HG02943 (cell line): ENCODE results near the gene USO1.
"Not testable (repeated sequence)": the region's sequence is repeated elsewhere in the genome, so short reads cannot be mapped to it uniquely, and the experiment has no call there.

Experiments used
- ATAC-seq: cut with Tn5 transposase; IDR thresholded peaks from one replicate; pipeline ENCODE4 v1.9.1; 2021; ENCODE audit warnings: mild to moderate bottlenecking, low read depth, moderate library complexity; ENCODE audit not compliant: unreplicated experiment

Gene USO1

DNA sequence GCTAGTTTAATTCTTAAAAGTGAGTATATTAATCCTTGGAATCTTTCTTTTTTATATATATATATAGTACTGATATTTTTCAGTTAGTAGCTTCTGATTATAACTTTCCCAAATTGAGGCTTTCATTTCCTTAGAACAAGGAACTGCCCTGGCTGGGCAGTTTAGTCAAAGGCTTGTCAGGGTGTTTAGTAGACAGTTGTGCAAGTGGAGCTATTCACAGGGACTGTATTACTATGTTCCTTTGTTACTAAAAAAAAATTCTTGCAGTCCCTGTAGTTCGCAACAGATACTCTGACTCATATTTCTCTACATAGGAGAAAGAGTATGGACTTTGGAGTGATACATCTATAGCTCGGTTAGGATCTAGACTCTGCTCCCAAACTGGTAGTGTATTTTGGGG lies 20.8 kb downstream of the USO1 start:
- no peak for ATAC-seq

DNA sequence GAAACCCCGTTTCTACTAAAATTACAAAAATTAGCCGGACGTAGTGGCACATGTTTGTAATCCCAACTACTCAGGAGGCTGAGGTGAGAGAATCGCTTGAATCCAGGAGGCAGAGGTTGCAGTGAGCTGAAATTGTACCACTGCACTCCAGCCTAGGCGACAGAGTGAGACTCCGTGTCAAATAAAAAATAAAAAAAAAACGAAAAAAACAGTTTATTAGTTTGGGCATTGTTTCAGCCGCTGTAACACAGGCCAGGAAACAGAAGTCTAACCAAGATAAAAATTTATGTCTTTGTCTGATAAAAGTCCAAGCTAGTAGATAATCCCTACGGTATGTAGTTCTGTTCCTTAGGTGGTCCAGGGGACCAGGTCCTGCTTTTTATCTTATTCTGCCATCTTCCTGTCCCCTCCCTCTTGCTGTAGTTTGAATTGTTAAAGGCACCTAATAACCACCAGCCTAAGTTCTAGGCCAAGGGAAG lies 21.4 kb downstream of the USO1 start:
- ATAC-seq = no peak

DNA sequence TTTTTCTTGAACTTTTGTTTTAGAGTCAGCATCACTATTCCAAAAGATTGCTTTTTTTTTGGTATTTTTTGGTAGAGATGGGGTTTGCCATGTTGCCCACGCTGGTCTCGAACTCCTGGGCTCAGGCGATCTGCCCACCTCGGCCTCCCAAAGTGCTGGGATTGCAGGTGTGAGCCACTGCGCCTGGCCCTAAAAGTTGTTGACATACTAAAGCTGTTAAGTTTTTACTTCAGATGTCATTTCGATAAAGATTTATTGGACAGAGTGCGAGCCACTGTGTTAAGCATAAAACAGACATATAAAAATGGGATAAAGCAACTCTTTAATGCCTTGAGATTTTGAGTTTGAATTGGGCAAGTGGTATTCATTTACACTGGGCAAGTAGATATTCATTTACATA lies 28.3 kb downstream of the USO1 start:
- no peak for ATAC-seq

DNA sequence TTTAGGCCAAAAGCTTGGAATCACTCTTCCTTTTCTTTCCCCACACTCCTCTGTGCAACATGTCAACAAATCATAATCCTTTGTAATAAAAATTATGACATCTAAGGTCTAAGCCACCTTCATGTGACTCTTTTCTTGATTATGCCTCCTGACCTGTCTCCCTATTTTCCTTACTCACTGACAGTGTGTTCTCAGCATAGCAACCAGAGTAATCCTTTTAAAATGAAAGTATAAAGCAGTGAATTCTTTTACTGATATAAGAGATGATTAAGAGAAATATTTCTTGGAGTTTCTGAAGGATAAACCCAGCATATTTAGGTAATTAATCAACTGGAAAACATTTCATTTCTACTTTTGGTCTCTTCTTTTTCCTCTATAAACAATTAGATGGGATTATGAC lies 44.7 kb downstream of the USO1 start:
- ATAC-seq = no peak

DNA sequence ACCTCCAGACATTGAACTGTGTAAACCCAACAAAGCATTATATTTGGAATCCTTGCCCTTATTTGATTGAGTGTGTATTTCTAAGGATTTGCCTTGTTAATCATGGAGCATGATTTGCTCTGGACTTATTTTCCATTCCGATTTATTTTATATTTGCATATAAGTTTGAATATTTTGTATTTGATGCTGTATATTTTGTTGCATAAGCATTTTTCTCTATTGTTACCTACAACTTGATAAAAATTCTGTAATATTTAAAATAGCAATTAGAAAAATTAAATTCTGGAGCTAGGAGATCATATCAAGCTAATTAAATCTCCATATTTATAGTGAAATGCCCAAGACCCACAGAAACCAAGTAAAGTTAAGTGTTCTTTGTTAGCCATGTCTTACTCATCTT lies 47.2 kb downstream of the USO1 start:
- no peak for ATAC-seq

DNA sequence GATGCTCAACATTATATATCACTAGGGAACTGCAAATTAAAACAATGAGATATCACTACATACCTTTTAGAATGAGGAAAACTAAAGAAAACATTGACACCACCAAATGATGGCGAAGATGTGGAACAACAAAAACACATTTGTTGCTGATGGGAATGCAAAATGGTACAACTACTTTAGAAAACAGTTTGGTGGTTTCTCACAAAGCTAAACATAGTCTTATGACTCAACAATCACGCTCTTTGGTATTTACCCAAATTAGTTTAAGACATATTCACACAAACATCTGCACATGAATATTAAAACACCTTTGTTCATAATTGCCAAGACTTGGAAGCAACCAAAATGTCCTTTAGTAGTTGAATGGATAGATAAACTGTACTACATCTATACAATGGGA lies 53.2 kb downstream of the USO1 start:
- ATAC-seq = no peak

DNA sequence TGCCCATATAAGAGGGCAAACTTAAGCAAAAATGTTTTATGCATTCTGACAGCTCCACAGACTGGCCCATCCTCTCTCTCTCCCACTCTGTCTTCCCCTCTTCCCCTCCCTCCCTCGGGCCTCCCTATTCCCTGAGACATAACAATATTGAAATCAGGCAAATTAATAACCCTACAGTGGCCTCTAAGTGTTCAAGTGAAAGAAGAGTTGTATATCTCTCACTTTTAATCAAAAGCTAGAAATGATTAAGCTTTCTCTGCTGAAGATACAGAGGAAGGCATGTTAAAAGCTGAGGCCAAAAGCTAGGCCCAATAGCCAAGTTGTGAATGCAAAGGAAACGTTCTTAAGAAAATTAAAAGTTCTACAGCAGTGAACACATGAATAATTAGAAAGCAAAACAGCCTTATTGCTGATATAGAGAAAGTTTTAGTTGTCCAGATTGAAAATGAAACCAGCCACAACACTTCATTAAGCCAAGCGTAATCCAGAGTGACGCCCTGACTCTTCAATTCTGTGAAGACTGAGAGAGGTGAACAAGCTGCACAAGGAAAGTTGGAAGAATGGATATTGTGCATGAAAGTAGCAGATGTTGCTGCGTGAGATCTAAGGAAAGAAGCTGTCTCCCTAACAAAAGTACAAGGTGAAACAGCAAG lies 54.9 kb downstream of the USO1 start:
- ATAC-seq = no peak

DNA sequence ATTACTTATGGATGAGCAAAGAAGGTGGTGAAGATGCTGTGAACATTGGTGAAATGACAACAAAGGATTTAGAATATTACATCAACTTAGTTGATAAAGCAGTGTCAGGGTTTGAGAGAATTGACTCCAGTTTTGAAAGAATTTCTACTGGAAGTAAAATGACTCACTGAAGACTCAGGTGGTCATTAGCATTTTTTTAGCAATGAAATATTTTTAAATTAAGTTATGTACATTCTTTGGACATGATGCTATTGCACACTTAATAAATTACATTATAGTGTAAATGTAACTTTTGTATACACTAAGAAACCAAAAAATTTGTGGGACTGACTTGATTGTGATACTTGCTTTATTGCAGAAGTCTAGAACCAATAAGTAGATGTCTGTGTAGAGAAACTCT lies 56.9 kb downstream of the USO1 start:
- no peak for ATAC-seq

DNA sequence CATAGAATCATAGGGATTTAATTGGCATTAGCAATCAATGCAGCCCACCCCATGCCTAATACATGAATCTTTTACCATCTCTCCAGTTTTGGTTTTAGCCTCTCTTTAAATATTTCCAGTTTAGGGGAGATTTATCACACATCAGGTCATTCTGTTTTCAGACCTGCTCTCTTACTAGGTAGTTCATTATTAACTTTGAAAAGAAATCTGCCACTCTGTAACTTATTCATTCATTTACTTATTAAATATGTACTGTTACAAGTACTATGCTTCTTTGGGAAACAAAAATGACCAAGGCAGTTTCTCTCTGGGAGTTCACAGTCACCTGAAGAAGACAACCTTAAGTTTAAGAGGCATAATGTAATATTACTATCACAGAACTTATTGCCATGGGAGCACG lies 62.1 kb downstream of the USO1 start:
- ATAC-seq = no peak

DNA sequence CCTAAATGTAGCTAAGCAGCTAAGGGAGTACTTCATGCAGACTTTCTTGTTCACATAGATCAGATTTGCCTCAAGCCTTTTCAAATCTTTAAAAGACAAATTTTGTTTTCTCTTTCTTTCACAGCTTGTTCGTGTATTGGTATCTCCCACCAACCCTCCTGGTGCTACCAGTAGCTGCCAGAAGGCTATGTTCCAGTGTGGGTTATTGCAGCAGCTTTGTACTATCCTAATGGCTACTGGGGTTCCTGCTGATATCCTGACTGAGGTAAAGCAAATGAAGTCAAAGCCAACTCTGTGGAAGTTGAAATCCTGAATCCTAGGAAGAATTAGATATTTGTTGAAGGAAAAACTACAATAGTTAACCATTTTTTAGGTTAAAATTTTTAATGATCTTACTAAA lies 62.6 kb downstream of the USO1 start:
- no peak for ATAC-seq

DNA sequence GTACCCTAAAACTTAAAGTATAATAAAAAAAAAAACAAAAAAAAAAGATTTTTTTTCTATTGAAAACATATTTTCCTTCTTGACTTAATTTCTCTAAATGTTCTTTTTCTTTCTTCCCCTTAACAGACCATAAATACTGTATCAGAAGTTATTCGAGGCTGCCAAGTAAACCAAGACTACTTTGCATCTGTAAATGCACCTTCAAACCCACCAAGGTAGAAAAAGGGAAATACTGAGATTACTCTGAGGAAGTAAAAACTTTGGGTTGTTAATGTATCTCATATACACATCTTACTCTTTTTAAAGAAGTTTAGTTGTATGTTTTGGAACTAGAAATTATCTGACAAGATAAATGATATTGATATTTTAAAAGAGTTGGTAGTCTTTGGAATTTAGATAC lies 65.6 kb downstream of the USO1 start:
- no peak for ATAC-seq

DNA sequence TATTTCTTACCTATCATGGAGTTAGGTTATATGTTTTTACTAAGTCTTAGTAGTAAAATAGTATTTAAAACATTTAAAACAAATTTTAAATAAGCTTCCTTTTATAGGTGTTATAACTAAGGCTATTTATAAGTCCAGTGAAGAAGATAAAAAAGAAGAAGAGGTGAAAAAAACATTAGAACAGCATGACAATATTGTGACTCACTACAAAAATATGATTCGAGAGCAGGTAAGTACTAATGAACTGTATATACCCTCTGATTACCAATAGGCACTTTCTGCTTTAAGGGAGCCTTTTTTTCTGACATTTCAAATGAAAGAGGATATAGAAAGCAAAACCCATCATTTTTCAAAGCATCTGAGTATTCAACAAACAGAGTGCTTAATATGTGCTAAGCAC lies 76.6 kb downstream of the USO1 start:
- ATAC-seq = no peak

DNA sequence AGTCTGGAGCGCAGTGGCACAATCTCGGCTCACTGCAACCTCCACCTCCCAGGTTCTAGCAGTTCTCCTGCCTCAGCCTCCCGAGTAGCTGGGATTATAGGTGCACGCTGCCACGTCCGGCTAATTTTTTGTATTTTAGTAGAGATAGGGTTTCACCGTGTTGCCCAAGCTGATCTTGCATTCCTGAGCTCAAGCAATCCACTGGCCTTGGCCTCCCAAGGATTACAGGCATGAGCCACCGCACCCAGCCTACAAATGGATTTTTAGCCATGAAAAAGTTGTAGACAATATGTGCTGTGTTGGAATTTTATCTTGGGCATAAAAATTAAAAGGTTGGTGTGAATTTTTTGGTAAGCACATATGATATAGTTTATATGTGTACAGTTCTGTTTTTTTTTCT lies 81.7 kb downstream of the USO1 start:
- not testable (repeated sequence) for ATAC-seq

DNA sequence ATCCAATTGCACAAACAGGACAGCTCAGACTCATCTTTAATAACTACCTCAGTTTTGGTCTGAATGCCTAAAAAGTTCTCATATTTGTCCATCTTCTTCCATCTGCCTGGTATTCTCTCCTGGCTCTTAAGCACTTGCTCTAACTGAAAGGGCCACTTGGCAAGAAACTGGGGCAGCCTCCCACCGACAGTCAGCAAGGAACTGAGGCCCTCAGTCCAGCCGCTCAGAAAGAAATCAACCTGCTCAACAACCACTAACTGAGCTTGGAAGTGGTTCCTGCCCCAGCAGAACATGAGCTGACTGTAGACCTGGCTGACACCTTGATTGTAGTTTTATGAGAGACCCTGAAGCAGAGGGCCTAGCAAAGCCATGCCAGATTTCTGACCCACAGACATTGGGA lies 93.5 kb downstream of the USO1 start:
- no peak for ATAC-seq

DNA sequence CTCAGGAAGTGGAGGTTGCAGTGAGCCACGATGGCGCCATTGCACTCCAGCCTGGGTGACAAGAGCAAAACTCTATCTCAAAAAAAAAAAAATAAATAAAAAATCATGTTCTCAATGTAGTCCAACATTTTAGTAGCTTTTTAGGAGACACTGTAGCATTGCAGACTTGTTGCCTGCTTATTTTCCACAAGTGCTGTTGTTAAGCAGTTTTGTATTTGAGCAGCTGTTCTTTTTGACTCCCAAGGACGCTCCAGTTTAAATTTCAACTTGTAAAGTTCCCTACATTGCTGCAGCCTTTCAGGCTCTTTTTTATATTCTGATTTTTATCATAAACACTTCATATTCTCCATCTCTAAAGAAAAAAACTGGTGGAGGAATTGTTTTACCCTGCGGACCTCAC lies 94.7 kb downstream of the USO1 start:
- no peak for ATAC-seq

DNA sequence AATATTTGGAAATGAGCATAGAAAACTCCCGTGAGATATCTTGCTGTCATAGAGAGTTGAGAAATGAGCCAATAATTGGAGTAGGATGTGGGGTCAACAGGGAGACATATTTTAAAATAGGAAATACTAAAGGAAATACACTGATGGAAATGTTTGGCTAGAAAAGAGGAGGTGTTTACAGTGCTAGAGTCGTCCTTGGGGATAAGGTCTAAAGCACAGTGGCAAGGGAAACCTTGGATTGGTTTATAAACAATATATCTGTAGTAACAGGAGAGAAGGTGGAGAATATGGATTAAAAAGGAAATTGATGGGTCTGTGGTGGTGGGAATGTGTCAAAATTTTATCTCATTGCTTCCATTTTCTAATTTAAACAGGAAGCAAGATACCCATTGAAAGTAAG lies 95.8 kb downstream of the USO1 start:
- no peak for ATAC-seq

DNA sequence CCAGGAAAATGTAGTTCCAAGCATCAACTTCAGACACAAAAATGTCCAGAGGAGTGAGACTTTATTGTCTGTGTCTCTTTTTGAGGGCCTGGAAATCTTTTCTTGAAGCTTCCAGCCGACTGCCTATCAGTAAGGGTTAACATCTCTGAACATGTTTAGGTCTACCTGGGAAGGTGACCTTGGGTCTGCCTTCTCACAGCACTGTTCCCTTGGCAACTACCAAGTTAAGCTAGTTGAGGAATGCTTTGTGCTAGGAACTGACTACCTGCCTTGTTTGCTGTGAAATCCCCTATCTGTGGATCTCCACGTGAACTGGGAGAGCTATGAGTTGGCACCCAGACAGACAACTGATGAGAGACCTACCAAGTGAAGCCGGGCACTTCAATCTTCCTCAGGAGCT lies 96.3 kb downstream of the USO1 start:
- no peak for ATAC-seq

DNA sequence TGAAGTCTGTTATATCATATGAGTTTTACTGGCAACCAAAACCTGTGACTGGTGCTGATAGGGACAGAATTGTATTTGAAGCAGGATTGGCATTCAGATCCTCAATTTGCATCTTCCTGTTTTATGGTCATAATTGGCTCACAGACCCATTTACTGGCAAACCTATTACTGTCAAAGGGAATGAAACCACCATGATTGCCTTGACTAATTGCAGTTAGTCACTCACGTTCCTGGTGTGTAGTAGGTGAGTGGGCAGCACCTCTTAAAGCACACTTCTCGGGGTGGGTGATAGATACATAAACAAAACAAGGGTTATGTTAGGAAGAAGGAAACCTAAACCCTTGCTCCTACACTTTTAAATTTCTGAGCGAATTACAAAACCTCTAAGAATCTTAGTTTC lies 96.8 kb downstream of the USO1 start:
- ATAC-seq = no peak

DNA sequence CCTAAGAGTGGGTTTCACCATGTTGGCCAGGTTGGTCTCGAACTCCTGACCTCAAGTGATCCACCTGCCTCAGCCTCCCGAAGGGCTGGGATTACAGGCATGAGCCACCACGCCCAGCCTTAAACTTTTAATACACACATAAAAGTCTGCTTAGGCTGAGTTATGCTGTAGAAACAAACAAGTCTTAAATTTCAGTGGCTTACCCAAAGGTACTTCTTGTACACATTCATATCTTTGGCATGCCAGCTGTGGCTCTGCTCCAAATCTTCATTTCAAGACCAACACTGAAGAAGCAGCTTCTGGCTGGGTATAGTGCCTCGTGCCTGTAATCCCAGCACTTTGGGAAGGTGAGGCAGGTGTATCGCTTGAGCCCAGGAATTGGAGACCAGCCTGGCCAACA lies 97.6 kb downstream of the USO1 start:
- ATAC-seq = no peak

DNA sequence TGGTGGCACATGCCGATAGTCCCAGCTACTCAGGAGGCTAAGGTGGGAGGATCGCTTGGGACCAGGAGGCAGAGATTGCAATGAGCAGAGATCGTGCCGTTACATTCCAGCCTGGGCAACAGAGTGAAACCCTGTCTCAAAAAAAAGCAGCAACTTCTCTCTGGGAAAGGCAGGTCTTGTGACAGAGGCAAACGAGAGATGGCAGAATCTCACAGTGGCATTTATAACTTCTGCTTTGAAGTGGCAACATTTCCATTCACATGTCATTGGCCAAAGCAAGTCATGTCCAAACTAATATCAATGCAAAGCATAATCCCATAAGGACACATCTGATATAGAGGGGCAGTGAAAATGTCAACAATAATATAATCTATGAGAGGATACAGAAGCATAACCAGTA lies 98.0 kb downstream of the USO1 start:
- ATAC-seq = no peak

DNA sequence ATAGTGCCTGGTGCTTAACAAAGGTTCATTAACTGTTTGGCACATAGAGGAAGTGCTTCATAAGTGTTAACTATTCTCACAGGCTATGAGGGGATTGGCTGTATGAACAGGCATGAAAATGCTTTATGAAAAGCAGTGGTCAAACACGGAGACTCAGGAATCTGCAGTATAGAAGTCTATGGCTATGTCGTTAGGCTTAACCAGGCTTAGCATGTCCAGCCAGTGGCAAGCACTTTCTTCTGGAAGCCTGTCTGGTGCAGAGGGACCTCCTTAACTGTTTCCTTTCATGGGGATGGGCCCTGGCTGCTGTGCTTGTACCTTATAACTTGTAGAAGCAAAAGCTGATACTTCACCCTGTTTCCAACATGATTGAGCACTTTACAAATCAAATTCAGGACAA lies 99.4 kb downstream of the USO1 start:
- ATAC-seq = no peak

DNA sequence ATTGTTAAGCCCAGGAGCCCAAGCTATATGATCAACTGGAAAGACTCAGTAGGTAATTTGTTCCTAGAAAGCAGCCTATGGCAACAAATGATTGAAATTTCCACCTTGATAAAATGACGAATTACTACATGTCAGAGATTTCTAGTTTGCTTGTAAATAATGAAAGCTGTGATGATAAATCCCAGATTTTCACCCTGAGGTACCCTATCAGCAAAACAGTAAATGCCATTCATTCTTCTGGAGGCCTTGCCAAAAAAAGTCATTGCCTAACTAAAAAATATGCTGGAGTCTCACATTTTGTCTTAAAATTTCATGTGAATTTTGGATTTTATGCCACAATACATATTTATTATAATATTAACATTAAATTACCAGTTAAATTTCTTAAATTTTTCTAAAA lies 106.5 kb downstream of the USO1 start:
- ATAC-seq = no peak

DNA sequence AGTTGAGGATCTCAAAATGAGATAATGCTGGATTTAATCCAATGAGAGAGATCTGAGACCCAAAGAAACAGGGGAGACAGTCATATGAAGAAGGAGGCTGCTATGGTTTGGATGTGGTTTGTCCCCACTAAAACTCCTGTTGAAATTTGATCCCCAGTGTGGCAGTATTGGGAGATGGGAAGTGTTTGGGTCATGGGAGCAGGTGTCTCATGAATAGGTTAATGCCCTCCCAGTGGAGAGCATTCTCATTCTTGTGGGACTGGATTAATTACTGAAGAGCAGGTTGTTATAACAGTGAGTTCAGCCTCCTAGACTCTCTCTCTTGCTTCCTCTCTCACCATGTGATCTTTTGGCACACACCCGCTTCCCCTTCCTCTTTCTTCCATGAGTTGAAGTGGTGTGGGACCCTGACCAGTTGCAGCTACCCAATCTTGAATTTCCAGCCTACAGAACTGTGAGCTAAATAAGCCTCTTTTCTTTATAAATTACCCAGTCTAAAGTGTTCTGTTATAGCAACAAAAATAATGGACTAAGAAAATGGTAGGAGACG lies 107.6 kb downstream of the USO1 start:
- ATAC-seq = no peak
